Ureter (tissue), 1 donor: ENCODE results near the gene SNX3. TPM values are rescaled to one million over a fixed set of nuclear protein-coding genes. Genes with fewer than 3 reads are reported as not detected.

ENCODE experiments used
- DNase-seq: peaks from one replicate; pipeline ENCODE4 v3.0.0-alpha.2; 2020; ENCODE audit warnings: low spot score
- total RNA-seq: library from RNA; stranded (reverse); gene quantifications from one replicate; pipeline ENCODE4 v1.2.4, GENCODE V29; 2023
- donor health status: DM: yes; HTN: yes; CAD: no.

Gene SNX3
- total RNA-seq, 1 donor from 2014 or later, result 150 TPM

DNA sequence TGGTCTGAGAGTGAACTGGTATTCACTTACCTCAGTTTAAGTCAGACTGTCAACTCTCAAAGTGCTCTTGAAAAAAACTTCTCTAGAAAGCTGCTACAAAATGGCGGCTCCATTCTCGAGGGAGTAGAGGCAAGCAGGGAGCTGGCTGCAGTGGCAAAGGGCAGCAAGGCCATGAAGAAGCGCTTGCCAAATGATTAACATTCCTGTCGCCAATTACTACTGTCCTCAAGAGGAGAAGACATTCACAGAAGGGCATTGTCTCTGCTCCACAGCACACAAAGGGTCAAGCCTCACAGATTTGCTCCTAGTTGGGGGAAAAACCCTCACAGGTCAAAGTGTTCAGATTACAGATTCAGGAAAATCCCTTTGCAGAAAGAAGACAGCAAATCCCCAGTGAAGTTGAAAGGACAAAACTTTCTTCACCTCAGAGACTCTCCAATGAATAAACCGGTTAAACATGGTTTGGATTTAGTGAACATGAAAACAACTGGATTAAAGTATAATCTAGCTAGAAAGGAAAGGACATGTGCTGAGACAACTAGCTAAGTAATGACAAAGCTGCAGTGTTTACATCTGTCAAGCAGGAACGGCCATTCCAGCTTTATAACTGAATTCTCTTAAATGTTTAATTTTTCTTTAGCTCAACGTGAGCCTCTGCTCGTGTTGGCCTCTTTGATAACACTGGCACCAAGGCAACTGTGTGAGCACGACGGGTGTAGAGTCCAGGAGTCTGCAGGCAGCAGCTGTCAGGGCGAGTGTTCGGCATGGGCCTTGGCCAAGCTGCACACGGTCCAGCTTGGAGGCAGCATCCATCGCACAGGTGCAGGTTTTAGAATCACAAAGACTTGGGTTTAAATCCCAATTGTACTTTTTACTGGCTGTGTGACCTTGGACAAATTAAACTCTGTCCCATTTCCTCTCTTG lies 57.4 kb downstream of the SNX3 start:
- DNase-seq, result no peak

DNA sequence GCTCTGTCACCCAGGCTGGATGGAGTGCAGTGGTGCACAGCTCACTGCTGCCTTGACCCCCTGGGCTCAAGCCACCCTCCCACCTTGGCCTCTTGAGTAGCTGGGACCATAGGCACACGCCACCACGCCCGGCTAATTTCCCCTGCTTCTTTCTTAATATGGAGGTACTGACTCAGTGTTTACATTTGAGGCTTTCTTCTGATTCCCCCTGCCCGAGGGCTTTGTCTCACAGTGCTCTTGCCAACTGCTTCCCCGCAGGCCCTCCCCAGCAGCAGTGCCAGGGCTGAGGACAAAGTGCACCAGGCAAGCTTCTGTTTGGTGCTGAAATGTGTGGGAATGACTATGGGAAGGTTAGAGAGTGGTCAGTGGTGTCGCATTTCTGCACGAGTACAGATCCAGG lies 60.2 kb downstream of the SNX3 start:
- DNase-seq, result no peak

DNA sequence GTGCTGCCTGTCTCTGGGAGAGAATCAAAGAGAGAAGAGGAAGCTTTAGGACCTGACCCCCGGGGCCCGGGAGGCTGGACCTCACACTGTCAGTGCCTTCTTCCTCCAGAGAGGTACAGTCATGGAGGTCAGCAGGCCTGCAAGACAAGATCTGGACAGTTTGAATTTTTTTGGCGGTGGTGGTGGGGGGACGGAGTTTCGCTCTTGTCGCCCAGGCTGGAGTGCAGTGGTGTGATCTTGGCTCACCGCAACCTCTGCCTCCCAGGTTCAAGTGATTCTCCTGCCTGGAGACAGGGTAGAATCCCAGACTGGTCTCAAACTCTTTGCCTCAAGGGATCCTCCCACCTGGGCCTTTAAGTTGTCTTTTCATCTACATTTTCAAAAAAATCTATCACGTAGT lies 60.7 kb downstream of the SNX3 start:
- DNase-seq, result no peak

- no peak for DNase-seq
These were observed 61.9 kb downstream of the SNX3 start for GRCh38 chr6:108198761-108199498.

- no peak for DNase-seq
These were observed 65.6 kb downstream of the SNX3 start for GRCh38 chr6:108195209-108195608.

DNA sequence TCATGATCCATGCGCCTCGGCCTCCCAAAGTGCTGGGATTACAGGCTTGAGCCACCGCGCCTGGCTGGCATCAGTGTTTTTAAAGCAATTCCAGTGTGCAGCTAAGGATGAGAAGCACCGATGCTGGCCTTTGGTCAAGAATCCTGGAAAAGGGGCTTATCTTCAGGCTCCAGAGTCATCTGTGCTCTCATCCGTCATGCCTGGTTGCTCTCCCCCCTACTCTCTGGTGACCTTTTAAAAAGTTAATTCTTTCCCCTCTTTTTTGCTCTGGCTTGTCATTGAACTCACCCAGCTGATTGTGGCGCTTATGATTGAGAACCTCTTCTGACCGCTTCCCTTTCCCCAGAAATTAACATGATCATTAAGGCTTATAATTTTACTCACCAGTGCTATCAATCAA lies 66.3 kb downstream of the SNX3 start:
- DNase-seq, result no peak

DNA sequence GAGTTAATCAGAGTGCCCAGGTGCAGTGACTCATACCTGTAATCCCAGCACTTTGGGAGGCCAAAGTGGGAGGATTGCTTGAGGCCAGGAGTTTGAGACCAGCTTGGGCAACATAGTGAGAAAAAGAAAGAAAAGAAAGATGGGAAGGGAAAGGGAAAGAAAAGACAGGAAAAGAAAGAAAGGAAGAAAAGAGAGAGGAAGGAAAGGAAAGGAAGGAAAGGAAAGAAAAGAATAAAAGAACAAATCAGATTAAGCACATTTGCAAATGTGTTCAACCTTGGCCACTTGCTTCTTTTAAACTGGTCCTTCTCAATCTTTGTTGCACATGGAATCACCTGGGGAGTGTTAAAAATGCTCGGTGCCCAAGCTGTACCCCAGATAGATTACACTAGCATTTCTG lies 67.0 kb downstream of the SNX3 start:
- DNase-seq, result no peak

GRCh38 chr6:108193131-108193530 lies 67.7 kb downstream of the SNX3 start:
- DNase-seq, result no peak

DNA sequence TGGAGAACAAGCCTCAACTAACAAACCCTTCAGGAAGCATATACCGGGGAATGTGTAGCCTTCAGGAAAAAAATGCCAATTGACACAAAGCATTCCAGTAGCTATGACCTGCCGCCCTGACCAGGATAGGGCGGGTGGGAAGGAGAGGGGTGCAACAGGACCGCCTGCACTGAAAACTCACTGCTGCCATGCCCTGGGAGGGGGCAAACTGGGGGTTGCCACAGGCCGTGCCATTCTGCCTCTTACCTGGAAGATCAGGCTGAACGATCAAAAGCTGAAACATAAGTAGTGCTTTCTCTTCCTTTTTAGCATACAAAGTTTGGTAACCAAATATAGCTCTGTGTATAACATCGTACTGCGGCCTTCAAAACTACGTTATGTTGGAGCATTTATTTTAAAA lies 73.3 kb downstream of the SNX3 start:
- DNase-seq, result no peak

GRCh38 chr6:108186226-108186625 lies 74.6 kb downstream of the SNX3 start:
- DNase-seq, result no peak

- DNase-seq, result no peak
These were observed 80.1 kb downstream of the SNX3 start for GRCh38 chr6:108180776-108181175.

DNA sequence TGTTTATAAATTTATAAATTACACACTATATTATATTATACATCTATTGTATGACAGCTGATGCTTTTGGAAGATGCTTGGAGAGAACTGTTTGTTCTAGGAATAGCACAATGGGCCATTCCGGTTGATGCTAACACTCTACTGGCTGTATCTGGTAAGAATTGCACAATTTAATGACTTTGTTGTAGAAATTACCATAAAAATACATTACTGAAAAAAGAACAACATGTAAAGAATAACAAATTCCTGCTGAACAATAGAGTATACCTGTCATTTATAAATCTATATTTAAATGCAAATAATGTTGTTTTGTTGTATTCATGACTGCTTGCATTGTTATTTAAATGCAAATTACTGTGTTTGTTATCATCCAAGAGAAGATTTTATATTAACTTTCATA lies 80.6 kb downstream of the SNX3 start:
- DNase-seq, result no peak

DNA sequence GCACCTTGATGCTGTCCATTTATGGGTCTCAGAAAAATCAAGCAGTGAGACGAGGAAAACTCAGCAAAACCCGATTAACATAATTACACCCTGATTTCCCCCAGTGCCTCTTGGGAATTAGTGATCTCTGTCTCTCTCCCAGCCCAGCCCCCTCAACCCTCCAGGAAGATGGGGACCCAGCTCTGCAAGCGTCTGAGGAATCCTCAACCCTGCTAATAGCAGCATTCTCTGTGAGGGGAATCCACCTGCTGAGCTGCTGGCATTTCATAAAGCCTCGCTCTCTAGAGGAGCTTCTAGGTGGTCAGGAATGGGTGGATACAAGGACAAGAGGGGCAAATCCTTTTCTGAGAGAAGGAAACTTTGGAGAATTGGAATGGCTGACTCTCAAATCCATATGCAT lies 81.1 kb downstream of the SNX3 start:
- no peak for DNase-seq

DNA sequence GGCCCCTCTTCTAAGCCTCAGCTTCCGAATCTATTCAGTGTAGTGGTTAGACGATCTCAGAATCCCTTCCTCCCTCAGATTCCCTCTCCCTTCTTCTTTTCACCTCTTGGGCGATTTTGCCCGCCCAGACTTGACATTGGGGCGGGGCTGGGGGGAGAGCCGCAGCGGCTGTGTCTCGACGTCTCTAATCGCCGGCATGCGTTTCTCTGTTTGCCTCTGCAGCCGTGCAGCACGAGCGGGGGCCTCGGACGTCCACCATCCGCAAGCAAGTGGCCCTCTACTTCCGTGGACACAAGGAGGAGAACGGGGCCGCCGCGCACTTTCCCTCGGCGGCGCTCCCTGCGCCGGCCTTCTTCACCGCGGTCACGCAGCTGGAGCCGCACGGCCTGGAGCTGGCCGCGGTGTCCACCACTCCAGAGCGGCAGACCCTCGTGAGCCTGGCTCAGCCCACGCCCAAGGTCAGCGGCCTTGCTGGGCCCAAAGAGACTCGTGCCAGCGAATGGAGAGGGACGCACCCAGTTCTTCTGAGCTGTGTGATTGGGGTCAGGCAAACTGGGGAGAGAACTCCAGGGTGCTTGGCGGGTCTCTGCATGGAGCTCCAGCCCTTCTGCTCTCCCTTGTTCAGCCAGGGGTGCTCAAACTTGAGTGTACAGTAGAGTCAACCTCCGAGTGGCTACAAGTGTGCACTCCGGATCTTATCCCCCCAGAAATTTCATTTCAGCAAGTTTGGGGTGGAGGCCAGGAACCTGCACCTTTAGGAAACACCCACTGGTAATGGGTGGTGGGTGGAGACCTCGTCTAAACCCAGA lies 84.4 kb downstream of the SNX3 start:
- no peak for DNase-seq

DNA sequence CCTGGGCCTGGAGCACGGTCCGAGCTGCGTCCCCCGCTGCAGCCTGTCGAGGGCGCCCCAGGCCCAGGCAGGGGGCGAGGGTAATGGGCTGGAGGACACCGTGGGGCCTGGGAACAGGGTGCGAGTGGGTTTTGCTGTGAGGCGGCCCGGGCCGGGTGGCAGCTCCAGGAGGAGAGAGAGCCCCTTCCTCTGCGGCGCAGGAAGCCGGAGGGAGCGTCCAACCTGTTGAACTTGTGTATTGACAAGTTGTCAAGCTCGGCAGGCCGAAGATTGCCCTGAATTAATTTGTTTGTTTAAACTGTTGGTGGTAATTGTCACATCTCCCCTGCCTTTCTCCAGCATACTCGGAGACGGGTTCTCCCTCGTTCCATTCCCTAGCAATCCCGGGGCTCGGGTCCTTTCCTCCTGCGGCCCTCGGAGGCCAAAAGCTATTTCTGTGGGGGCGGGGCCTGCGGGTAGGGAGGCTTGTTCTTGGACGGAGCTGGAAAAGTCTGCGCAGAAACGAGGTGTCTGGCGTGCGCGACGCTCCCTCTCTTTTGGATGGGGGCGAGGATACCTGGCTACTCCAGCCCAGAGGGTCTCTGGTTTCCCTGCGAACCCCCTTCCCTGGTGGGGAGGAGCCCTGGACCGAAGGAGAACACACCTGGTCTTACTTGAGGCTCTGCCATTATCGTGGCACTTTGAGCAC lies 85.1 kb downstream of the SNX3 start:
- no peak for DNase-seq

DNA sequence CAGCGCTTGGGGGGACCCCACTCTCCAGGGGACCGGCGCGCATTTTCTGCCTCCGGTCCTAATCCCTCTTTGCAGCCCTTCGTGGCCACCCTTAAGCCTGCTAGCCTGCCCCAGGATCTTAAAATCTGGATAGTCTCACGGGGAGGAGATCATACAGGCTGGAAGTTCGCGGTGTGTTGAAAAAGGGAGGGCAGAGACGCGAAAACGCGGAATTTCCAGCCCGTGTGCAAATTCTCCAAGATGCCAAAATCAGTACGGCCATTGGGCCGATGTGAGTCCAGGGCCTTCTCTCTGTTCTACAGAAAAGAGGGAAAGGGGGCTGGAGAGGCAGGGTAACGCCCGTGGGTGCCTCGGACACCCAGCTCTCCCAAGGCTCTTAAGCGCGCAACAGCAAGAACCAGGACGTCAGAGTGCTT lies 85.7 kb downstream of the SNX3 start:
- no peak for DNase-seq

- DNase-seq, result no peak
These were observed 86.3 kb downstream of the SNX3 start for GRCh38 chr6:108174371-108175175.

DNA sequence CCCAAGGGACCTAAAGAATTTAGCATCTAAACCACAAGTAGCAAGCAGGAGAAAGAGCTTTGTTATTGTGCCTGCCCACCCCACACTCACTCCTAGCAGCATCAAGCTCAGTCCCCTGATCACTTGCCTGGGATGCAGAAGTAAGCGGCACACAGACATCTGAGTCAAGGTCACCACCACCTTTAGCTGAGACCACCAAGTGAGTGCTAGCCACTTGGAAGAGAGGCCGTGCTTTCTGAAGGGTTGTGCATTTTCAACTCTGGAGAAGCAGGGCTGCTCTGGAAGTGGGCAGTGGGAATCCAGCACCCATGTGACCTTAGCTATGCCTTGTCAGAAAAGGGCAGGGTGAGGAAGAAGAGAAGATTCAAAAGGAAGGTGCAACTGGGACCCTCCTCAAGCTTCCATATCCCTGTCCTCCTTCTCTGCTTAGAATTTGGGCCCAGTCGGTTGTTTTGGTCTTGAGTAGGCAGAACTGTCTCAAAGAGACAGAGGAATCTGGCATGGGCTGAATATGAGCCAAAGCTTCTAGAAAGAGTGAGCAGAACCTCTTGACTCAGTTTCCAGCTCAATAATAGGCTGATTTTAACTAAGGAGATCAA lies 88.8 kb downstream of the SNX3 start:
- DNase-seq, result no peak

GRCh38 chr6:108171291-108171917 lies 89.4 kb downstream of the SNX3 start:
- no peak for DNase-seq
